ENCODE measurements around the gene PTTG1IP.

Gene PTTG1IP

GRCh38 chr21:44893948-44894656 is 20.6 kb upstream of the PTTG1IP start:
- no peak overlapping the region for H3K4me3 ChIP-seq (ENCODE audit: low read depth, low read length)
- TF ChIP-seq CTCF (IDR thresholded peaks at IDR 0.05; ENCODE audit: control insufficient read depth, extremely low read depth, insufficient read depth) = no peak
- DNase-seq (ENCODE audit: low read depth) = no peak

GRCh38 chr21:44893278-44893556 is 19.7 kb upstream of the PTTG1IP start:
- no peak overlapping the region for H3K4me3 ChIP-seq (ENCODE audit: low read depth, low read length)
- TF ChIP-seq CTCF (IDR thresholded peaks at IDR 0.05; ENCODE audit: control insufficient read depth, extremely low read depth, insufficient read depth) = no peak
- DNase-seq (ENCODE audit: low read depth) = no peak

GRCh38 chr21:44892536-44893277 is 19.2 kb upstream of the PTTG1IP start:
- peak; percentile 75 for TF ChIP-seq CTCF (IDR thresholded peaks at IDR 0.05; ENCODE audit: control insufficient read depth, extremely low read depth, insufficient read depth)
- H3K4me3 ChIP-seq (ENCODE audit: low read depth, low read length) = no peak overlapping the region
- DNase-seq (ENCODE audit: low read depth) = no peak

GRCh38 chr21:44892095-44892494 is 18.6 kb upstream of the PTTG1IP start:
- no peak for DNase-seq (ENCODE audit: low read depth)
- TF ChIP-seq CTCF (IDR thresholded peaks at IDR 0.05; ENCODE audit: control insufficient read depth, extremely low read depth, insufficient read depth) = no peak
- H3K4me3 ChIP-seq (ENCODE audit: low read depth, low read length) = no peak overlapping the region

- DNase-seq (ENCODE audit: low read depth) = no peak
- TF ChIP-seq CTCF (IDR thresholded peaks at IDR 0.05; ENCODE audit: control insufficient read depth, extremely low read depth, insufficient read depth) = no peak
- no peak overlapping the region for H3K4me3 ChIP-seq (ENCODE audit: low read depth, low read length)
Measured at GRCh38 chr21:44891631-44892031, 18.1 kb upstream of the PTTG1IP start.

- no peak for TF ChIP-seq CTCF (IDR thresholded peaks at IDR 0.05; ENCODE audit: control insufficient read depth, extremely low read depth, insufficient read depth)
- no peak overlapping the region for H3K4me3 ChIP-seq (ENCODE audit: low read depth, low read length)
- no peak for DNase-seq (ENCODE audit: low read depth)
Measured at GRCh38 chr21:44890961-44891541, 17.6 kb upstream of the PTTG1IP start.

Data from LNCaP clone FGC (cell line).